NB4 (cell line): ENCODE data around the gene GXYLT2.

Source experiments
- DNase-seq: peaks from one replicate; pipeline ENCODE4 v3.0.0; 2010; ENCODE audit warnings: low read depth
- H3K4me3 ChIP-seq: one replicate; pipeline ENCODE4 v1.5.1; 2011; ENCODE audit warnings: mild to moderate bottlenecking, low read depth, low read length, moderate library complexity
- MYC ChIP-seq: IDR thresholded peaks from 2 replicates; pipeline ENCODE4 v1.6.1; 2011; ENCODE audit warnings: low read depth, low read length
- POLR2A ChIP-seq: IDR thresholded peaks from 2 replicates; pipeline ENCODE4 v1.6.1; 2011; ENCODE audit warnings: mild to moderate bottlenecking; ENCODE audit not compliant: insufficient read length; ENCODE audit errors: extremely low read depth
- TF ChIP-seq, protein P1 (sequence below): IDR thresholded peaks from one replicate; pipeline ENCODE4 v1.5.1; 2012; ENCODE audit warnings: low read depth, low read length
- TF ChIP-seq, protein P2 (sequence below): IDR thresholded peaks from 2 replicates; pipeline ENCODE4 v1.6.1; 2011; ENCODE audit warnings: low read depth, low read length

GXYLT2 gene

DNA sequence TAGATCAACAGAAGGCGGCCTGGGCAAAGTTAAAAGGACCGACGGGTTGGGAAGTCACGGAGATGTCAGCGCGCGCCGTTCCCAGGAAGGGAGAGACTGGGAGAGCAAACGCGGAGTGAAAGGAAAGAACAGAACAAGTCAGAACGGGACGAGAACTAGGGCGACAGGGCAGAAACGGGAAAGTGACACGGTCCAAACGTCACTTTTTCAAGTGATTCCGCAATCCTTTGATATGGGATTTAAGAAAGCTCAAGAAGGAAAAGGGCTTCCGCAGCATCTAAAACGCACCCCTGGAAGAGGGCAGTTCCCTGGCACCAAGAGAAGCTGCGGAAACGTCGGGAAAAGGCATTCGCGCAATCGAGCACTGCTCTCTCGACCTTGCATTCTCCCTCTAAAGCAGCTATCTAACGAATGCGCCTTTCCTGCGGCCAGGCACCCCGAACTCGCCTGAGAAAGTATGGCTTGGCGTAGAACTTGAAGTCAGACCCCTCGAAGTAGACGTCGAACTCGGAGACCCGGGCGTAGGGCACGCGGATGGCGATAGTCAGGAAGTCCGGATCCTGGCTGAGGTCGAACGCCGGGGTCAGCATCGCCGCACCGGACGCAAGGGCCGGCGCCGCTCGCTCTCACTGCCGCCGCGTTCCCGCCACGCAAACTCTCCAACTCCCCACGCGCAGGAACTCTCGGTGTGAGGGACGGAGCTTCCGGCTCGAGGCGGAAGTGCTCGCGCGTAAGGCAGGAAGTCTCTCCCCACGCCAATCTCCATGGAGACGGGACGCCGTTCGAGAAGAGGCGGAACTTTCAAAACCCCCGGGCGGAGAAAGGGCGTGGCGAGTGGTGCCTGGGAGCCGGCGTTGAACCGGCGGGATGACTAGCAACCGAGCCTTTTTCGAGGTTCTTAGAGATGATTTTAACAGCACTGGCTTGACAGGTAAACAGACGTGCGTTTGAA is 39.8 kb upstream of the GXYLT2 start, which contains the start of gene SHQ1:
SHQ1 (minus strand) TSS at position 695 of the 952 bp plus-strand sequence; CDS start at position 590, 105 bp downstream.
- peak; percentile 94 for DNase-seq
- TF ChIP-seq MYC (peak; percentile 91), POLR2A (peak; percentile 61)
- TF ChIP-seq, protein P1, sequence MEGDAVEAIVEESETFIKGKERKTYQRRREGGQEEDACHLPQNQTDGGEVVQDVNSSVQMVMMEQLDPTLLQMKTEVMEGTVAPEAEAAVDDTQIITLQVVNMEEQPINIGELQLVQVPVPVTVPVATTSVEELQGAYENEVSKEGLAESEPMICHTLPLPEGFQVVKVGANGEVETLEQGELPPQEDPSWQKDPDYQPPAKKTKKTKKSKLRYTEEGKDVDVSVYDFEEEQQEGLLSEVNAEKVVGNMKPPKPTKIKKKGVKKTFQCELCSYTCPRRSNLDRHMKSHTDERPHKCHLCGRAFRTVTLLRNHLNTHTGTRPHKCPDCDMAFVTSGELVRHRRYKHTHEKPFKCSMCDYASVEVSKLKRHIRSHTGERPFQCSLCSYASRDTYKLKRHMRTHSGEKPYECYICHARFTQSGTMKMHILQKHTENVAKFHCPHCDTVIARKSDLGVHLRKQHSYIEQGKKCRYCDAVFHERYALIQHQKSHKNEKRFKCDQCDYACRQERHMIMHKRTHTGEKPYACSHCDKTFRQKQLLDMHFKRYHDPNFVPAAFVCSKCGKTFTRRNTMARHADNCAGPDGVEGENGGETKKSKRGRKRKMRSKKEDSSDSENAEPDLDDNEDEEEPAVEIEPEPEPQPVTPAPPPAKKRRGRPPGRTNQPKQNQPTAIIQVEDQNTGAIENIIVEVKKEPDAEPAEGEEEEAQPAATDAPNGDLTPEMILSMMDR: no peak
- TF ChIP-seq, protein P2, sequence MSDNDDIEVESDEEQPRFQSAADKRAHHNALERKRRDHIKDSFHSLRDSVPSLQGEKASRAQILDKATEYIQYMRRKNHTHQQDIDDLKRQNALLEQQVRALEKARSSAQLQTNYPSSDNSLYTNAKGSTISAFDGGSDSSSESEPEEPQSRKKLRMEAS: peak; percentile 90
- peak within 1 kb of the TSS; percentile 82 for H3K4me3 ChIP-seq

DNA sequence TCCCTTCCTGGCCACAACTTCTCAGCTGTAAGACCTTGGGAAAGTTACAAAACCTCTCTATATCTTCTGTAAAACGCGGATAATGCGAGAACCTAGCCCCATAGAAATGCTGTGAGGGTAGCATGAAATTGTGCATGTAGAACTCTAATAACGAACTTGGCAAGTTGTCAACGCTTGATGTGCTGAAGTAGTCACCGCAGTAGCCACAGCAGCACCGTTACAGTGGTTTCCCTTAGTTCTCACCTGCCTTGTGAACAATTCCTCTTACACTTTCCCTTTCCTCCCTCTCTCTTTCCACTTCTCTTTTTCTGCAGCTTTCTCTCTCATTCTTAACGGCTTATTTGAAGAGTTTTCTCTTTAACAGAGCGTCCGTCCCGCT is 39.2 kb upstream of the GXYLT2 start:
- TF ChIP-seq, protein P1: no peak
- no peak for TF ChIP-seq POLR2A
- no peak for TF ChIP-seq MYC
- TF ChIP-seq, protein P2: no peak
- peak overlapping the region; percentile 82 for H3K4me3 ChIP-seq
- DNase-seq: peak; percentile 60

DNA sequence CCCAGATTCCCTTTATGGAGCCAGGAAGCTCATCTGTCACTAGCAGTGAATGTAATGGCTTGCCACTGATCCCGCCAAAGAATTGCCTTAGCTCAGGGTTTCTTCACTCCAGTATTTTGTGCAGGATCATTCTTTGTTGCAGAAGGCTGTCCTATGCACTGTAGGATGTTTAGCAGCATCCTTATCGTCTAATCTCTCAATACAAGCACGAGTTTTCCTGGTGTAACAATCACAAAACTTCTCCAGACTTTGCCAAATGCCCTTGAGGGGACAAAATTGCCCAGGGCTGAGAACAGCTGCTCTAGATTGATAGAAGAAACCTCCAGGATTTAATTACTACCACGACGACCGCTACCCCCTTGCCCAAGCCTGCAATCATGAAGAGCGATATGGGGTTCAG is 32.8 kb upstream of the GXYLT2 start:
- no peak for DNase-seq
- no peak overlapping the region for H3K4me3 ChIP-seq
- TF ChIP-seq, protein P2: no peak
- TF ChIP-seq, protein P1: no peak
- TF ChIP-seq POLR2A (no peak), MYC (no peak)

DNA sequence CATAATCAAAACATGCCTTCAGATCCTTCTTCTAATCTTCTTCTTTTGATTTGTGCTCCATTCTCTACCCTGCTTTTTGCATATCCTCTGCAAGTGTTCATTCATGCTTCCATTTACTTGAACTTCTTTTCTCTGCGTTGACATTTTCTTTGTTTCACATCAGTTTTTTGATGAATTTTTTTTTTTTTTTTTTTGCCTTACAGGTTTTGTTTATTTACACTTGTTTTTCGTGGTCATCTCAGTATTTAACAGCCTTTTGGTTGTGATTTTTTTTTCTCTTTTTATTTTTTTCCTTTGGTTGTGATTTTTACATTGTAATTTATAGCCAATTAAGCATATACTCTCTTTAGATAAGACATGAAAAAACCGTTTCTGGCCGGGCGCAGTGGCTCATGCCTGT is 27.8 kb upstream of the GXYLT2 start:
- DNase-seq: no peak
- no peak overlapping the region for H3K4me3 ChIP-seq
- TF ChIP-seq MYC: no peak
- TF ChIP-seq, protein P1: no peak
- TF ChIP-seq POLR2A: no peak
- TF ChIP-seq, protein P2: no peak

DNA sequence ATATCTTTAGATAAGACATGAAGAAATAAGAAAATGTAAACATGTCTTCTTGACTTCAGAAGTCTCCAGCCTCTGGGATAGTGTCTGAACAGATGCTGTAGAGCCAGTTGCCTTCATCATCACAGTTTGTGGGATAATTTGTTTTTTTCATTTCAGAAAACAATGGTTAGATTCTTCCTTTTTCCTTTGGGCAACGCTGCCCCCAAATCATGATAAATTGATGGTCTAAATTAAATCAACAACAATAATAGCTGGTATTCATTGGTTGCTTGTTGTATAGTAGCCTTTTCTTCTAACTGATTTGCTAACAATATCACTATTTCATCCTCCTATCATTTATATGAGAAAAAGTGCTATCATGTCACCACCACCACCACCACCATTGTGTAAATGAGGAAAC is 27.0 kb upstream of the GXYLT2 start:
- TF ChIP-seq, protein P2: no peak
- TF ChIP-seq POLR2A (no peak), MYC (no peak)
- TF ChIP-seq, protein P1: no peak
- H3K4me3 ChIP-seq: no peak overlapping the region
- DNase-seq: no peak
